Measurements from ENCODE around the gene ATP8A1. TPM values are rescaled to one million over a fixed set of nuclear protein-coding genes. Genes with fewer than 3 reads are reported as not detected.

Gene ATP8A1
- total and polyA plus RNA-seq, 2 of the 4 experiments (the other 2 are of a cell fraction): 0.12 to 0.36 TPM

DNA sequence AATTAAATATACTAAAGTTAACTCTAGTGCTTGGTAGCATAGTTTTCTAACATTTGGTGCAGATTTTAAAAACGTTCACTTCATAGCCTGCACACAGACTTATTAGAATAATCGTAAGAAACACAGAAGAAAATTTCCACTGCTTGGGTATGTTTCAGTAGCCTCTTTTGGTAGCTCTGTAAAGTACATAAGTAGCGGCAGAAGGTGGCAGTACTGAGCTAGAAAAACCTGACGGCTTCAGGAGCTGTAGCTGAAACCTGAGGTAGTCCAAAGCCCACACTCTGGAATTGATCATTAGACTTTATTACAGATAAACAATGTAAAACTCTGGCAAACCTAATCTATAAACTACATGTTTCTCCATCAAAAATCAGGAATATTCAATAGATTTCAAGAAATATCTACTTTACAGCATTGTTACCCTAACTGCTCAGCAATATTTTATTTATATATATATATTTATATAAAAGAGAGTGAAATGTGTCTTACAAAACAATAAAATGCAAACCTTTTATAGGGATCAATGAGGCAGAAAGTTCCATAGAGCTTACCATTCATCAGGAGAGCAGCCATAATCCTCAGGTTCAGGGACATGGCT lies 88.2 kb downstream of the ATP8A1 start:
- ATAC-seq (ENCODE audit: low read depth): peak; percentile 86
- H3K23ac ChIP-seq (ENCODE audit: low read depth, low read length): no peak overlapping the region
- no peak overlapping the region for H2AK9ac ChIP-seq (replicated peaks; ENCODE audit: low read depth, low read length, poor library complexity)
- H2BK120ac ChIP-seq (ENCODE audit: low read depth, low read length): no peak overlapping the region
- no peaks in the 10 kb centered on the region for H3K4me1 ChIP-seq (ENCODE audit: control insufficient read depth, insufficient read depth, low read length)
- H3K9ac ChIP-seq (ENCODE audit: low read depth, low read length): no peak overlapping the region
- POLR2A ChIA-PET (ENCODE audit: unreplicated experiment): interaction anchor here (0.6 kb wide), 1 partner anchor 1225 kb away, joined by 3 read pairs; no protein-coding TSS in a partner anchor
- H3K56ac ChIP-seq (ENCODE audit: extremely low read depth, insufficient read depth, low read length): no peak overlapping the region
- H3K4ac ChIP-seq (ENCODE audit: low read depth, low read length): no peak overlapping the region
- CTCF ChIA-PET: interaction anchor here (0.8 to 1.4 kb wide), 6 partner anchors 10 to 296 kb away, joined by 3 to 5 read pairs (median 4); partner anchors contain the start of gene ATP8A1
- H3K18ac ChIP-seq (ENCODE audit: low read depth, low read length): no peak overlapping the region
- no peak overlapping the region for H2BK15ac ChIP-seq (ENCODE audit: low read depth, low read length)
- no peak overlapping the region for H3K27ac ChIP-seq (ENCODE audit: insufficient read depth, low read length)
- H3K9me1 ChIP-seq (ENCODE audit: insufficient read depth, low read length): no peaks in the 10 kb centered on the region
- dilution Hi-C loops (cut with HindIII; ENCODE audit: low sequenced_read_pairs, unreplicated experiment) (no loop called here), in situ Hi-C loops (cut with MboI; ENCODE audit: low sequenced_read_pairs) (no loop called here), intact Hi-C loops (cut with micrococcal nuclease) (loop anchor here (1.0 kb wide), 1 partner anchor 297 kb away; no protein-coding TSS in a partner anchor)
- no peak overlapping the region for H3K4me2 ChIP-seq (ENCODE audit: low read depth, low read length)
- H2AFZ ChIP-seq (replicated peaks; ENCODE audit: low read length, poor library complexity): no peak overlapping the region
- no peaks in the 10 kb centered on the region for H3K27me3 ChIP-seq (ENCODE audit: control insufficient read depth, insufficient read depth, low read length)
- H4K8ac ChIP-seq (ENCODE audit: low read depth in 2 of 2, low read length in 2 of 2): no peak overlapping the region
- H3K36me3 ChIP-seq (ENCODE audit: control insufficient read depth, insufficient read depth, low read length): no peaks in the 10 kb centered on the region
- H3K4me3 ChIP-seq (ENCODE audit: insufficient read depth, low read depth, low read length): no peak overlapping the region
- H3K9me3 ChIP-seq (ENCODE audit: control insufficient read depth, insufficient read depth, low read length): no peaks in the 10 kb centered on the region
- no peak for TF ChIP-seq BHLHE40 (IDR thresholded peaks at IDR 0.05; ENCODE audit: low read depth, low read length)
- TF ChIP-seq, protein P1, sequence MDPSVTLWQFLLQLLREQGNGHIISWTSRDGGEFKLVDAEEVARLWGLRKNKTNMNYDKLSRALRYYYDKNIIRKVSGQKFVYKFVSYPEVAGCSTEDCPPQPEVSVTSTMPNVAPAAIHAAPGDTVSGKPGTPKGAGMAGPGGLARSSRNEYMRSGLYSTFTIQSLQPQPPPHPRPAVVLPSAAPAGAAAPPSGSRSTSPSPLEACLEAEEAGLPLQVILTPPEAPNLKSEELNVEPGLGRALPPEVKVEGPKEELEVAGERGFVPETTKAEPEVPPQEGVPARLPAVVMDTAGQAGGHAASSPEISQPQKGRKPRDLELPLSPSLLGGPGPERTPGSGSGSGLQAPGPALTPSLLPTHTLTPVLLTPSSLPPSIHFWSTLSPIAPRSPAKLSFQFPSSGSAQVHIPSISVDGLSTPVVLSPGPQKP (IDR thresholded peaks at IDR 0.05; ENCODE audit: borderline replicate concordance, low read depth, low read length): no peak
- TF ChIP-seq, protein P2, sequence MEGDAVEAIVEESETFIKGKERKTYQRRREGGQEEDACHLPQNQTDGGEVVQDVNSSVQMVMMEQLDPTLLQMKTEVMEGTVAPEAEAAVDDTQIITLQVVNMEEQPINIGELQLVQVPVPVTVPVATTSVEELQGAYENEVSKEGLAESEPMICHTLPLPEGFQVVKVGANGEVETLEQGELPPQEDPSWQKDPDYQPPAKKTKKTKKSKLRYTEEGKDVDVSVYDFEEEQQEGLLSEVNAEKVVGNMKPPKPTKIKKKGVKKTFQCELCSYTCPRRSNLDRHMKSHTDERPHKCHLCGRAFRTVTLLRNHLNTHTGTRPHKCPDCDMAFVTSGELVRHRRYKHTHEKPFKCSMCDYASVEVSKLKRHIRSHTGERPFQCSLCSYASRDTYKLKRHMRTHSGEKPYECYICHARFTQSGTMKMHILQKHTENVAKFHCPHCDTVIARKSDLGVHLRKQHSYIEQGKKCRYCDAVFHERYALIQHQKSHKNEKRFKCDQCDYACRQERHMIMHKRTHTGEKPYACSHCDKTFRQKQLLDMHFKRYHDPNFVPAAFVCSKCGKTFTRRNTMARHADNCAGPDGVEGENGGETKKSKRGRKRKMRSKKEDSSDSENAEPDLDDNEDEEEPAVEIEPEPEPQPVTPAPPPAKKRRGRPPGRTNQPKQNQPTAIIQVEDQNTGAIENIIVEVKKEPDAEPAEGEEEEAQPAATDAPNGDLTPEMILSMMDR (conservative IDR thresholded peaks at IDR 0.05; ENCODE audit: low read depth, low read length): peak; percentile 71
- peak; percentile 68 for TF ChIP-seq SMC3 (IDR thresholded peaks at IDR 0.05; ENCODE audit: low read depth, low read length)
- TF ChIP-seq RAD21 (IDR thresholded peaks at IDR 0.05; ENCODE audit: low read length): peak; percentile 69
- no TSS peak for BruUV-seq (replicated peaks)
- no CpG with 5 or more reads among the region's 4 CpGs for WGBS, 2 experiments (ENCODE audit: extremely low coverage in 2 of 2, insufficient read length in 1 of 2)
- no peak overlapping the region for H2AK5ac ChIP-seq (ENCODE audit: low read depth, low read length)
- H2BK5ac ChIP-seq (ENCODE audit: low read depth, low read length, poor library complexity, severe bottlenecking): no peak overlapping the region
- H3K79me1 ChIP-seq (ENCODE audit: low read depth in 1 of 2, low read length in 2 of 2): no peaks in the 10 kb centered on the region
- peak; percentile 65 for DNase-seq
- no peak overlapping the region for H2BK20ac ChIP-seq (ENCODE audit: low read depth, low read length)
- H4K5ac ChIP-seq (ENCODE audit: low read depth, low read length): no peak overlapping the region
- H3K14ac ChIP-seq (replicated peaks; ENCODE audit: low read depth, low read length): no peak overlapping the region
- no peak overlapping the region for H4K91ac ChIP-seq (ENCODE audit: insufficient read depth, low read depth, low read length)
- no peaks in the 10 kb centered on the region for H4K20me1 ChIP-seq (ENCODE audit: insufficient read depth, low read length)

All from IMR-90 (cell line).